GM20000 (cell line): ENCODE measurements around the gene ALDH4A1.

ENCODE experiments used
- DNase-seq: peaks from one replicate; pipeline ENCODE4 v3.0.0; 2012; ENCODE audit warnings: low spot score
- CTCF ChIP-seq: IDR thresholded peaks from 2 replicates; pipeline ENCODE4 v1.5.1; 2012; ENCODE audit warnings: mild to moderate bottlenecking, control low read depth; ENCODE audit errors: extremely low read depth, missing control alignments

The ALDH4A1 gene

GRCh38 chr1:18908911-18909771, 6.8 kb upstream of the ALDH4A1 start:
- TF ChIP-seq CTCF: no peak
- no peak for DNase-seq

- no peak for DNase-seq
- TF ChIP-seq CTCF: no peak
Observed at GRCh38 chr1:18907917-18908845, 5.8 kb upstream of the ALDH4A1 start.

- peak; percentile 72 for DNase-seq
- peak; percentile 50 for TF ChIP-seq CTCF
Observed at GRCh38 chr1:18907021-18907916, 4.9 kb upstream of the ALDH4A1 start.

GRCh38 chr1:18903291-18903756, 969 bp upstream of the ALDH4A1 start:
- no peak for TF ChIP-seq CTCF
- DNase-seq: no peak

- peak; percentile 37 for DNase-seq
- no peak for TF ChIP-seq CTCF
Observed at GRCh38 chr1:18901952-18902522, 318 bp downstream of the ALDH4A1 start.

- TF ChIP-seq CTCF: no peak
Observed at GRCh38 chr1:18901147-18901951, 1.0 kb downstream of the ALDH4A1 start.

More at GRCh38 chr1:18901147-18901951, 1.0 kb downstream of the ALDH4A1 start:
- no peak for DNase-seq
